Measurements from ENCODE around the gene DNTT.

DNA sequence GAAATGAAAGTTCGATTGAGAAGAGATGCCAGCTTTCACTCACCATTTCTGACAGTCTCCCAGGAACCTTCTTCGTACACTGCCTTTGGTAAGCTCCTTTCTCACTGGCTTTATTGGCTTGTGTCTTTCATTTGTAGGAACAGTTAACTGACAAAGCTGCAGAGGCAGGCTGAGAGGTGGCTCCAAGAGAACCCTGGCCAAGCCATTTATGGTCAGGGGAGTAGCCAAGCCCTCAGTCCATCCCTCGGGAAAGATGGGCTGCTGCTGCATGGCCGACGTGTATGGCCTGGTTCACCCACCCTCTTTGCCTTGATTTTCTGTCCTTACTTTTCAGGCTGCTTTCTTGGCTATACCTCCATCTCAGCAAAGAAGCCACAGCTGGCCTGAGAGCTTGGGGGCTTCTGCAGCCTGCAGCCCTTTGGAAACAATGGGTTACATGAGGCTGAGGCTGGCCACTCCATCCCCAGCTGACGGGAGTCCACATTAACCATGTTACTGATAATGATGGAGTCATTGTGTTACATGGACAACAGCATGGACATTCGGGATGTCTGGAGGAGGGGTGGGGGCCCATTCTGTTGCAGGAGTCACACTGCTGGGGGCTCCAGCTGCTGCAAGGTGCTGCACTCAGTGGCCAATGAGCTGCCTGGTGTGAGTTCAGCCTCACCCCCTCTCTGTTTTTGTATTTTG lies 54.8 kb downstream of the DNTT start, which contains the start of gene OPALIN:
- TF ChIP-seq POLR2A (IDR thresholded peaks at IDR 0.05; ENCODE audit: low read length) (no peak), GATA1 (IDR thresholded peaks at IDR 0.05; ENCODE audit: low read depth, low read length) (no peak)
